GM18858 (cell line): ENCODE measurements around the gene JPT1.

ENCODE experiments used
- ATAC-seq: cut with Tn5 transposase; IDR thresholded peaks from one replicate; pipeline ENCODE4 v1.9.1; 2021; ENCODE audit not compliant: unreplicated experiment

Gene JPT1

DNA sequence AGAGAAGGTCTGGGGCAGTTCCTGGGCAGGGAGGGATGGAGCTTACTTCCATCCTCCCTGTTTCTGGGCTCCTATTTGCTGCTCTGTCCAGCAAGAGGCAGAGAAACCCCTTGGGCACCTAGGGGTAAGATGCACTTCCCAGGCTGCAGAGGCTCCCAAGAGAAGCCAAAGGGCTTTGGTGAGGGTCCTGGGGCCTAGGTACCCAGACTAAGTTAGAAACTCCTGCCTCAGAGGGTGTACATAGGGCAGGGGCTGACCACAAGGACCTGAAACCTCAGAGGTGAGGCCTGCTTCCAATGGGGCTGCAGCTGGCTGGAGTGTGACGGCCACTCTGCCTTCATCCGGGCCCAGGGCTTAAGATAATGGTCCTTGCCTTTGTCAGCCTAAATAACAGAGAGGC lies 46.1 kb downstream of the JPT1 start:
- ATAC-seq = no peak

DNA sequence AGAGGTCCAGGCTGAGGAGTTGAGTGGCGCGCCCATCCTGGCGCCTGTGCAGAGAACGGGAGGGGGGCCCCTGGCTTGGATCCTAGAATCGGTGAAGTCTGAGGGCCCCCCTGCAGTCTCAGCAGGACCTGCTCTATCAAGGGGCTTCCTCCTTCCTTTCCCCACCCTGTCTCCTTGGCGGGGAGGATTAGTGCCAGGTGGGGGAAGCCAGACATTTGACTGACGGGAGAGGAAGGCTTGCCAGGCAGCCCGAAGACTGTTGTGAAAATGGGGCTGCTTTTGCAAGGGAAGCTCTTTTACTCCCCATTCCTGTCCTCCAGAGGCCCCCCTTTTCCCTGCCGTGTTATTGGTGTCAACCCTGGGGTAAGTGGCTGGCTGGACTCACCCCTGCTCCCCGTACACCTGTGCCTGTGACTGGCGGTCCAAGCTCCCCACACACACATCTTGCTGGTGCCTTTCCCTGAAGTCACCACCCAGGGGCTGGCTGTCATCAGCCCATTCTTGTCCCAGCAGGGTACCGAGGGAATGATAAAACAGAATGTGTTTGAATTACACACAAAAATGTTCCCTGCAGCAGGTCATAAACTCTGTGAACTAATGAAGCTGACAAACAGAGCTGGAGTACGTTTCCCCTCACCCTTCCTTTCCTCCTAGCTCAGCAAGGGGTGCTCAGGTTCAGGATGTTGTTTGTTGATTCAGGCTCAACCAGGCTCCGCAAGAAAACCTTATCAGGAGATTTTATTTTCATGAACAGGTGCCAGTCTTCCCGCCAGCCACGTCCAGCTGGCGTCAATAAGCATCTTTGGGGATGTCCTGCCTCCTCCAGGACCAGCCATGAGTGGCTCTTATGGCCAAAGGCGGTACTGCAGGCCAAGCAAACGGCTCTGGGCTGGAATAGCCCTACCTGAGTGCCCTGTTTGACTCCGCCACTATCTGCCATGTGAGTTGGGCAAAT lies 48.9 kb downstream of the JPT1 start:
- ATAC-seq = no peak

DNA sequence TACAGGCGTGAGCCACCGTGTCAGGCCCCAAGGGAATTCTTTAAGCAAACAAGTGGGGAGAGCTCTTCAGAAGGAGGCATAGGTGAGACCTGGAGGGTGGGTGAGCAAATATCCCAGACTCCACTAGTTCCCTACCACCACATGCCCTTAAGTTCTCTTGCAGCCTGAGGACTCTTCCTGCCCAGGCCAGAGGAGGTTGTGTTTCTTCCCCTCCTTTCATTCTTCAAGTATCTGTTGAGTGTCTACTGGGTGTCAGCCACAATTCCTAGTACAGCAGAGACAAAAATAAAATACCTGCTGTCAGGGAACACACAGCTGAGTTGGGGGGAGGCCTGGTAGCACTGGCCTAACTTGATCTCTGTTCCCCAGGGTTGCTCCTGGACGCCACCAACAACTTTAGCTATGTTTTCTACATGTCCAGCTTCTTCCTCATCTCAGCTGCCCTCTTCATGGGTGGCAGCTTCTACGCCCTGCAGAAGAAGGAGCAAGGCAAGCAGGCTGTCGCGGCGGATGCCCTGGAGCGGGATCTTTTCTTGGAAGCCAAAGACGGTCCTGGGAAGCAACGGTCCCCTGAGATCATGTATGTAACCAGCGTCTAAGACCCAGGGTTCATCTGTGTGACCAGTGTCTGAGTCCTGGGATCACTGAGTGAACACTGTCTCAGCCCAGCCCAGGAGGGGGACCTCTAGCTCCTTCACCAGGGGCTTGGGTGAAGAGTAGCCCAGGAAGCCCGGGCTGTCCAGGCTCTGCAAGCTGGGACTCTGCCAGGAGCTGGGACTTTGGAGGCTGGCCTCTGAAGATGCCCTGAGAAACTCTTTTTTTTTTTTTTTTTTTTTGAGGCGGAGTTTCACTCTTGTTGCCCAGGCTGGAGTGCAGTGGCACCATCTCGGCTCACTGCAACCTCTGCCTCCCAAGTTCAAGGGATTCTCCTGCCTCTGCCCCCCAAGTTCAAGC lies 50.4 kb downstream of the JPT1 start:
- ATAC-seq = no peak

DNA sequence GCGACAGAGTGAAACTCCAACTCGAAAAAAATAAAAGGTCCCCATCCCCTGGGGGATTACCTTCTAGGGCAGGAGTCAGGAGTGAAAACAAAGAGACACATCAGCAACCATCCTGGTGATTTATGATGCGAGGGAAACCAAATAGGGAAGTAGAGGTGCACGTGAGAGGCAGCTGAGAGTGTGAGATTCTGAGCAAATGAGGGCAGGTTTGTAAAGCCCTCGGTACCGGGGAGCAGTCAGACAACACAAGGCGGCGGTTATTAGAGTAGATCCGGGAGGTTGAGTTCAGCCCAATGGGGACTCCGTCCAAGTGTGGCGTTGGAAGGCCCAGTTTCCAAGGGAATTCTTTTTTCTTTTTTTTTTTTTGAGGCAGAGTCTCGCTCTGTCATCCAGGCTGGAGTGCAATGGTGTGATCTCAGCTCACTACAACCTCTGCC lies 51.9 kb downstream of the JPT1 start:
- no peak for ATAC-seq

DNA sequence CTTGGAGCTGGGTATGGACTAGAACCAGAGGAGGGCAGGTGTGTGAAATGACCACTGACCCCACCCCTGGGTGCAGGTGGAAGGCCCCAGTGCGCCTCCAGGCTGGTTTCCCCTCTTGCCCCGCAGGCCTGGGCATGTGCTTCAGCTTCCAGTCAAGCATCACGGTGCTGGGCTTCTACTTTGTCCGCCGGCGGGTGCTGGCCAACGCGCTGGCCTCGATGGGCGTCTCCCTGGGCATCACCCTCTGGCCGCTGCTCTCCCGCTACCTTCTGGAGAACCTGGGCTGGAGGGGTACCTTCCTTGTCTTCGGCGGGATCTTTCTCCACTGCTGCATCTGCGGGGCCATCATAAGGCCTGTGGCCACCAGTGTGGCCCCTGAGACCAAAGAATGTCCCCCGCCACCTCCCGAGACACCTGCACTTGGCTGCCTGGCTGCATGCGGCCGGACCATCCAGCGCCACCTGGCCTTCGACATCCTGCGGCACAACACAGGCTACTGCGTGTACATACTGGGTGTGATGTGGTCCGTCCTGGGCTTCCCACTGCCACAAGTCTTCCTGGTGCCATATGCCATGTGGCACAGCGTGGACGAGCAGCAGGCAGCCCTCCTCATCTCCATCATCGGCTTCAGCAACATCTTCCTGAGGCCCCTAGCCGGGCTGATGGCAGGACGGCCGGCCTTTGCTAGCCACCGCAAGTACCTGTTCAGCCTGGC lies 54.3 kb downstream of the JPT1 start:
- no peak for ATAC-seq

DNA sequence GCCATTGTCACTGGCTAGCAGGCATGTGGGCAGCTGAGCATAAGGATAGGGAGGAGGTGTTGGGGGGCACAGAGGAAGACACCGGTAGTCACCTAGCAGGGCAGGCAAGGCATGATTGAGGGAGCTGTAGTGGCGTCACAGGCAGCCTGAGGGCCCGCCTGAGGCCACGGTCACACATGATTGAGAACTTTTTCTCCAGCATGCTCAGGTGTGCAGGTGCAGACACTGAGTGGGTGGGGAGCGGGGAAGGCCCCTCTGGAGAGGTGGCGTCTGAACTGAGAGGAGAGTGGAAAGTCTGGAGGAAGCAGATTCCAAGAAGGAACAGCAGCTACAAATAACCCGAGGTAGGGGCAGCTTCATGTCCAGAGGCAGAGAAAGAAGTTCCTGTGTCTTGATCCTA lies 55.5 kb downstream of the JPT1 start:
- ATAC-seq = no peak

- no peak for ATAC-seq
Measured at GRCh38 chr17:75097865-75098264, 56.4 kb downstream of the JPT1 start.

GRCh38 chr17:75096082-75096625 lies 58.2 kb downstream of the JPT1 start:
- no peak for ATAC-seq

DNA sequence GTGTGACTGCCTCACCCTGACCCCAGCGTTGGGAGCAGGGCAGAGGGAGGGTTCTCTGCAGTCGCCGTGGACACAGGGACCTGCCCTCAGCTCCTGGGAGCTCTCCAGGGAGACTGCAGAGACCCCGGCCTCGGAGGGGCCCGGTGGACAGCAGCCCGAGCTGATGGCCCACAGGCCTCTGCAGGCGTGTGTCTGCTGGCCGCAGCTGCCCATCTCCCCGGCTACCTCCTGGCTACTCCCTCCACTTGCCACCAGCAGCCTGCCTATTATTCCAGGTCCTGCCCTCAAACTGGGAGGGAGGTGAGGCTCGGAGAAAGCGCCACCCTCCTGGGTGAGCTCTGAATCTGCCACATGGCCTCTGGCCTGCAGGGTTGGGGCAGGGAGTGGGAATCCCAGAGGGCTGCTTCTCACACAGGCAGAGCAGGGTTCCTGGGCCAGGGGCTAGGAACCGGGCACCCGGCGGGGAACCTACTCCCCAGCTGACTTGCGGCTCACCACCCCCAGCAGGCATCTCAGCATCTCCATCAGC lies 59.4 kb downstream of the JPT1 start:
- ATAC-seq = no peak

- no peak for ATAC-seq
Measured at GRCh38 chr17:75093548-75094158, 60.7 kb downstream of the JPT1 start.

DNA sequence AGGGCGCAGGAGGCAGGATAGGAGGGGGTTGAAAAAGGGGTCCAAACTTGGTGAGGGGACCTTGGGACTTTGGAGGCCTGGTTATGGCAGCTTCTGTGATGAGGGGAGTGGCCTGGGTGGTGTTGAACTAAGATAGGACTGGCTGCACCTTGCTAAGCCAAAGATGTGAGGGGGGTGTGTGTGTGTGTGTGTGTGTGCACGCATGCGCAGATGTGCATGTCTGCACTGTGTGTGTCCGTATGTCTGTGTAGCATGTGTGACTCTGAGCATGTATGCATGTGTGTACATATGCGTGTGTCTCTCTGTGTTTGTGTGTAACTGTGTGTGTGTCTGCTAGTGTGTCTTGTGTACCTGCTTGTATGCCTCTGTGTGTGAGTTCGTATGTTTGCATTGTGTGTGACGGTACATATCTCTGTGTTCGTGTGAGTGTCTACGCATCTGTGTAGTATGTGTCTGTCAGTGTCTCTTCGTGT lies 62.4 kb downstream of the JPT1 start:
- no peak for ATAC-seq

GRCh38 chr17:75090871-75091854 lies 63.1 kb downstream of the JPT1 start:
- ATAC-seq = no peak

DNA sequence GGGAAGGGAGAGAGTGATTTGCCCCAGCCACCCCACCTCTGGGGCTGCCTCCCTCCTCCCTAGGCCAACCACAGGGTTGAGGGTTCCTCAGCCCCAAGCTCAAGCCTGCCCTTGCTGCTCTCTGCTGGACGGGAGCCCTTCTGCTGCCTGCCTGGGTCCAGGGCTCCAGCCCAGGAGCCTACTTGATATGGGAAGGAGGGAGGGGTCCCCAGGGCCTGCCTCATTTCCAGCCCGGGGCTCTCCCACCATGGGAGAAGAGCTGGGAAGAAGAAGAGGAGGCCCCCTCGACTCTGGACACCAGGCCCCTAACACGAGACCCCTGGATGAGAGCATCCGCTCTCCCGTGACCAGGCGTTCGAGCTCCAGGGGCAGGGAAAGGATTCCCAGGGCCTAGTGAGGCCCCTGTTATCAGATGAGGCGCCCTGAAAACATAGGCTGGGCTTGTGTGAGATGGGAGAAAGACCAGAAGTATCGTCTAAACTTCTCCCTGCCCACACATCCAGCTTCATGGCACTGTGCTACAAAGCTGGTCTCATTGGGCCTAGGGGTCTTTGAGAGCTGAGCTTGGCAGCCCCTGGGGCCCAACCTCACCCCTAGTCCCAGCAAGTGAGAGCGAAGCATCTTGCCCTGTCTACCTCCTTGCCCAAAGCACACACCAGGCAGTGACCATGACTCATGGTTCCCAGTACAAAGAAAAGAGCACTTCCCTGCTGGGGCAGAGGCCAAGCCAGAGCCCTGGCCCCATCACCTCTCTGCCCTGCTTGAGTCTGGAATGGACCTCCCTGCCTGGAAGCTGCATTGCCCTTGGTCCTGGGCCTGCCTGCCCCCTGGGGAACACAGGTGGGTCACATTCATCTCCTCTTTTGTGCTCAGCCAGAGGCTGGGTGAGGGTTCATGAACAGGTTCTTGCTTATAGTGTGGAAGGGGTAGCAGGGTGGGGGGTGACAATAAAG lies 65.6 kb downstream of the JPT1 start:
- no peak for ATAC-seq

GRCh38 chr17:75087558-75088453 lies 66.5 kb downstream of the JPT1 start, which contains the start of gene SLC16A5:
Gene SLC16A5, plus strand, starts transcription at chr17:75087954. Its CDS starts 5,683 bp downstream, at chr17:75093637.
- ATAC-seq = no peak

- no peak for ATAC-seq
Measured at GRCh38 chr17:75087182-75087557, 67.1 kb downstream of the JPT1 start.

DNA sequence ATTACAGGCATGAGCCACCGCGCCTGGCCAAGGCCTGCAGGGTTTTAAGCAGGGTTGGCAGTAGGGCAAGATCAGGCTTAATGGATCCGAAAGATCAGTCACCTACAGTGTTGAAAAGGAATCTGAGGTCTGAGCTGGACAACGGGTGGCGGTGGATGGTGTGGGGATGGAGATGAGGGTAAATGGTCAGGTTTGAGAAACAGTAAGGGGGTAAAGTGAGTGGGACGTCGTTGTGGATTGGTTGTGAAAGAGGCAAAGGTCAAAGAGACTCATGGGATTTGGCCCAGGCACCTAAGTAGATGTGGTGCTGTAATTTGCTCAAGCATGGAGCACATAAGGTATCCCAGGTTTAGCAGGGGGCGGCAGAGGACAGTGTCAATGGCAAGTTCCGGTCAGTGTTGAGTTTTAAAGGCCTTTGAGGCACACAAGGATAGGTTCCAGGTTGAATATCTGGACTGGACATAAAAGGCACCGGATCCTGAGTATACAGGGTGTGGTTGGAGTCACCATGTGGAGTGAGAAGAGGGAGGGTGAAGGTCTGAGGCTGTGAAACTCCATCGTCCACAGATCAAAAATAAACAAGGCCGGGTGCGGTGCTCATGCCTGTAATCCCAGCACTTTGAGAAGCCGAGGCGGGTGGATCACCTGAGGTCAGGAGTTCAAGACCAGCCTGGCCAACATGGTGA lies 67.7 kb downstream of the JPT1 start:
- no peak for ATAC-seq
